Colonic mucosa (tissue), 4 donors: ENCODE results near the gene MRRF. TPM values are rescaled to one million over a fixed set of nuclear protein-coding genes. Genes with fewer than 3 reads are reported as not detected.
A peak's percentile ranks its signal among the peaks of the same experiment; 100 is the strongest.
"Not testable (repeated sequence)": the region's sequence is repeated elsewhere in the genome, so short reads cannot be mapped to it uniquely, and the experiment has no call there.

Source experiments
- DNase-seq: peaks from one replicate; pipeline ENCODE4 v3.0.0-alpha.2; 2020
- H3K27ac ChIP-seq: fragments of 200-600 bp; one replicate; pipeline ENCODE4 v1.8.0; 2021
- H3K27me3 ChIP-seq: fragments of 200-600 bp; one replicate; pipeline ENCODE4 v1.8.0; 2021
- H3K36me3 ChIP-seq: fragments of 200-600 bp; one replicate; pipeline ENCODE4 v1.8.0; 2021
- H3K4me1 ChIP-seq: fragments of 200-600 bp; one replicate; pipeline ENCODE4 v1.8.0; 2021; ENCODE audit warnings: mild to moderate bottlenecking
- H3K4me3 ChIP-seq: fragments of 200-600 bp; one replicate; pipeline ENCODE4 v1.8.0; 2021
- H3K9ac ChIP-seq, 2 donors: one replicate each; pipeline ENCODE4 v1.7.0; 2013; ENCODE audit warnings: control low read depth in 2 of 2, low read depth in 2 of 2, low read length in 2 of 2
- H3K9me3 ChIP-seq: fragments of 200-600 bp; one replicate; pipeline ENCODE4 v1.8.0; 2021
- CTCF ChIP-seq: fragments of 200-600 bp; IDR thresholded peaks from one replicate; pipeline ENCODE4 v1.8.0; 2022; ENCODE audit warnings: antibody characterized with exemption, mild to moderate bottlenecking
- intact Hi-C: fragments of 100-400 bp; cut with DNase I; formaldehyde crosslinking; loops from one replicate; pipeline ENCODE4 v1.14.1; 2022
- total RNA-seq, 2 donors: library from RNA; stranded (reverse); fragmentation: NEBNext Ultra II Directional in 1 of 2; extraction: Animal tissue kit (Norgen Biotek cat#: 25700) in 1 of 2; gene quantifications; one replicate each; pipeline ENCODE4 v1.2.1, GENCODE V29; 2021
- donor health status: healthy.
- donor health status: DM: no; HTN: no; CAD: no.
- donor health status: DM: no; HTN: no; CAD: no.

MRRF gene
- total RNA-seq, 2 donors from 2014 or later: 53.3 to 70.8 TPM

DNA sequence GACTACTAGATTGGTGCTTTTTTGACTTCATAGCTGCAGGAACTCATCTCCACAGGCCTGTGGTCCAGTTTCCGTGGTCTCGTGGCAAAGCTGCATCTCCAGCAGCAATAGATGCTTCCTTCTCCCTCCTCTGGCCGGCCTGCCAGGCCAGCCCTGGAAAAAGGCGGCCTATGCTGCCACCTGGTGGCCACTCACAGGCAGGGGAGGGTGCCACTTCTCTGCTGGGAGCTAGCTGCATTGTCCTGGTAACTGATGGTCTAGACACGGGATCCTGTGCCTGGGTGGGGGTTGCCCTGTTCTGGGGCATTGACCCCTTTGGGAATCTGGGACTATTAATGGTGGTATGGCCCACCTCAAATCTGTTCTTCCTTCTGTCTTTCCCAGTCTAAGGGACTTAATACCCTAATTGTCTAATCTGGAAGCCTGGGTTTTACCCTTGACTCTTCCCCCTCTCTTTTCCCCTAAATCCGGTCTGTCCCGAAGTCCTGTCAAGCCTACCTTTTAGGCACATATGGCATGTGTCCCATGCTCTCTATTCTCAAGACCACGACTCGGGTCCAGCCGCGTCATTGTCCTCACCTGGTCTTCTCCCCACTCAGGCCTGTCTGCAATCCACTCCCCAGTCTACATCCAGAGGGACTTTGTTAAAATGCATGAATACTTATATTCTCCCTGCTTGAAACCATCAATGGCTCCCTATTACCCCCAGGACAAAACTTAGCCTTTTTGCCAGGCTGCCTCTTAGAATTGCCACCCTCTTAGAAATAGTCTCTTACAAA, 86.1 kb downstream of the MRRF start:
- Histone ChIP-seq H3K27me3 (no peaks in the 10 kb centered on the region), H3K4me3 (no peak overlapping the region), H3K36me3 (no peaks in the 10 kb centered on the region), H3K9ac (no peak overlapping the region), H3K27ac (no peak overlapping the region), H3K4me1 (peaks cover 7% of the 10 kb centered on the region), H3K9me3 (no peaks in the 10 kb centered on the region)
- TF ChIP-seq CTCF: peak; percentile 94
- DNase-seq: peak; percentile 86
- intact Hi-C loops: loop anchor here (1.0 to 5.0 kb wide), 2 partner anchors 102 to 225 kb away; no protein-coding TSS in a partner anchor

DNA sequence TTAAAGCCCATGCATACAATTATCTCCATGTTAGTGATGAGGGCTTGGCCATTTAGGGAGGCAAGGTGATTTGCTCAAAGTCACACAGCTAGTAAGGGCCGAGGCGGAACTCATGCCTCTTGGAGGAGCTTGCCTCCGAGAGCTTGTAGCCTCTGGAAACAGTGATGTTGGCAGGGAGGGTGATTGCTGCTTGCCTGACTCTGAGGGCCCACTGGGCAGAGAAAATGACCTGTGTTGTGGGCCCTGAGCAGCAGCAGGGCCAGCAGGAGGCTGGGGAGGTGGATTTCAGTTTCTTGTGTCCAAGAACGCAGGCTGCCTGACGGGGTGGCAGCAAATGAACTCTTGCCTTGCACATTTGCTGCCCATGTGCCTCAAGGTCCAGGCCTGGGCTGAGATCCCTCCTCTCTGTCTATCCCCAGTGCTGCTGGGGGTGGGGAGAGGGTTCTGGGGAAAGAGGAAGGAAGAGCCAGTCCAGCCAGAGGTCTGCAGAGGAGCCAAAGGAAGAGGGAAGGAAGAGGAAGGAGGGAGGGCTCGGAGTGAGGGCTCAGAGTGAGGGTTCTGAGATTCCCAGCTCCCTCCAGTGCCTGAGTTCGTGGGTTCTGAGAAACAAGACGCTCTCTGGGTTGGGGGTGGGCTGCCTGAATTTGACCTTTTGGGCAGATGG, 90.0 kb downstream of the MRRF start:
- Histone ChIP-seq H3K27me3 (no peaks in the 10 kb centered on the region), H3K36me3 (no peaks in the 10 kb centered on the region), H3K4me1 (no peaks in the 10 kb centered on the region), H3K9ac (peak overlapping the region in 1 of 2 donors; percentile 4), H3K9me3 (no peaks in the 10 kb centered on the region), H3K4me3 (no peak overlapping the region), H3K27ac (no peak overlapping the region)
- intact Hi-C loops: loop anchor here (5.0 kb wide), 1 partner anchor 98 kb away; no protein-coding TSS in a partner anchor
- no peak for DNase-seq
- no peak for TF ChIP-seq CTCF

- Histone ChIP-seq H3K9me3 (no peaks in the 10 kb centered on the region), H3K4me1 (no peaks in the 10 kb centered on the region), H3K9ac (no peak overlapping the region), H3K4me3 (no peak overlapping the region), H3K27me3 (no peaks in the 10 kb centered on the region), H3K27ac (no peak overlapping the region), H3K36me3 (no peaks in the 10 kb centered on the region)
- intact Hi-C loops: no loop called here
- DNase-seq: no peak
- no peak for TF ChIP-seq CTCF
These were observed 90.7 kb downstream of the MRRF start for GRCh38 chr9:122355336-122355875.

GRCh38 chr9:122356627-122357026, 91.9 kb downstream of the MRRF start:
- no peaks in the 10 kb centered on the region for H3K36me3 ChIP-seq
- H3K27me3 ChIP-seq: no peaks in the 10 kb centered on the region
- no peaks in the 10 kb centered on the region for H3K9me3 ChIP-seq
- no peak overlapping the region for H3K4me3 ChIP-seq
- no peaks in the 10 kb centered on the region for H3K4me1 ChIP-seq
- H3K9ac ChIP-seq: no peak overlapping the region
- no peak for DNase-seq
- no peak overlapping the region for H3K27ac ChIP-seq
- intact Hi-C loops: no loop called here
- TF ChIP-seq CTCF: no peak

GRCh38 chr9:122360891-122361290, 96.2 kb downstream of the MRRF start:
- Histone ChIP-seq H3K27ac (no peak overlapping the region), H3K4me3 (no peak overlapping the region), H3K4me1 (no peaks in the 10 kb centered on the region), H3K27me3 (no peaks in the 10 kb centered on the region), H3K9me3 (no peaks in the 10 kb centered on the region), H3K9ac (no peak overlapping the region), H3K36me3 (no peaks in the 10 kb centered on the region)
- intact Hi-C loops: no loop called here
- no peak for TF ChIP-seq CTCF
- DNase-seq: no peak

DNA sequence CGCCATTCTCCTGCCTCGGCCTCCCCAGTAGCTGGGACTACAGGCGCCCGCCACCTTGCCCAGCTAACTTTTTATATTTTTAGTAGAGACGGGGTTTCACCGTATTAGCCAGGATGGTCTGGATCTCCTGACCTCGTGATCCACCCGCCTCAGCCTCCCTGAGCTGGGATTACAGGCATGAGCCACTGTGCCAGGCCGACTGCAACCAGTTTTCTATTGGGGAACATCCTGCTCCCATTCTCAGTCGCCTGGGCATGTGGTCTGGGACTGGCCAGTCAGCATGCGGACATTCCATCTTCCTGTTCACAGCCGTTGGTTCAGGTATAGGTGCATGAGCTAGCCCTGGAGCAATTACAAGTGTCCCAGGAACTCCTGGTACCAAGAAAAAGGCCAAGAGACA, 98.4 kb downstream of the MRRF start:
- intact Hi-C loops, H3K4me1 ChIP-seq, H3K27ac ChIP-seq, H3K4me3 ChIP-seq, H3K9ac ChIP-seq, H3K27me3 ChIP-seq, H3K36me3 ChIP-seq, H3K9me3 ChIP-seq, DNase-seq: not testable (repeated sequence)
